HEK293T (cell line): Measurements from ENCODE around the gene PAWR.
"Not testable (repeated sequence)": the region's sequence is repeated elsewhere in the genome, so short reads cannot be mapped to it uniquely, and the experiment has no call there.

Experiments
- CTCF ChIA-PET: fragments of 350-600 bp; formaldehyde crosslinking; extraction: SDS; loops from one replicate; lab custom pipeline; 2021; ENCODE audit warnings: antibody characterized with exemption, inconsistent platforms; lab: Yijun Ruan, JAX
- POLR2A ChIA-PET: fragments of 350-600 bp; formaldehyde crosslinking; extraction: SDS; loops from one replicate; lab custom pipeline; 2020; ENCODE audit warnings: antibody characterized with exemption, inconsistent platforms; lab: Yijun Ruan, JAX
- DNase-seq: peaks from one replicate; pipeline ENCODE4 v3.0.0; 2012; ENCODE audit warnings: mixed read lengths; ENCODE audit errors: extremely low spot score
- ARNT ChIP-seq: fragments of 450-650 bp; IDR thresholded peaks from 2 replicates; pipeline ENCODE4 v1.6.1; 2017; ENCODE audit warnings: mild to moderate bottlenecking
- BHLHE40 ChIP-seq: fragments of 450-650 bp; IDR thresholded peaks from 2 replicates; pipeline ENCODE4 v1.6.1; 2016; ENCODE audit warnings: mild to moderate bottlenecking, moderate library complexity, borderline replicate concordance
- CTBP1 ChIP-seq: fragments of 450-650 bp; IDR thresholded peaks from 2 replicates; pipeline ENCODE4 v1.6.1; 2016; ENCODE audit warnings: borderline replicate concordance
- ELF4 ChIP-seq: fragments of 450-650 bp; IDR thresholded peaks from 2 replicates; pipeline ENCODE4 v1.6.1; 2017; ENCODE audit warnings: antibody characterized with exemption
- FOXA1 ChIP-seq: fragments of 450-650 bp; IDR thresholded peaks from 2 replicates; pipeline ENCODE4 v1.6.1; 2016; ENCODE audit warnings: mild to moderate bottlenecking
- FOXK2 ChIP-seq: fragments of 450-650 bp; IDR thresholded peaks from 2 replicates; pipeline ENCODE4 v1.6.1; 2016; ENCODE audit warnings: mild to moderate bottlenecking
- FOXM1 ChIP-seq: fragments of 450-650 bp; IDR thresholded peaks from 2 replicates; pipeline ENCODE4 v1.6.1; 2017; ENCODE audit warnings: mild to moderate bottlenecking, borderline replicate concordance
- HDGF ChIP-seq: fragments of 450-650 bp; IDR thresholded peaks from 2 replicates; pipeline ENCODE4 v1.6.1; 2017; ENCODE audit warnings: antibody characterized with exemption, borderline replicate concordance
- L3MBTL2 ChIP-seq: fragments of 450-650 bp; conservative IDR thresholded peaks from 2 replicates; pipeline ENCODE4 v1.6.1; 2016; ENCODE audit warnings: mild to moderate bottlenecking
- LEF1 ChIP-seq: fragments of 450-650 bp; IDR thresholded peaks from 2 replicates; pipeline ENCODE4 v1.6.1; 2017; ENCODE audit warnings: mild to moderate bottlenecking, borderline replicate concordance
- NFRKB ChIP-seq: fragments of 450-650 bp; IDR thresholded peaks from 2 replicates; pipeline ENCODE4 v1.6.1; 2016; ENCODE audit warnings: mild to moderate bottlenecking, moderate library complexity
- SP1 ChIP-seq: fragments of 450-650 bp; IDR thresholded peaks from 2 replicates; pipeline ENCODE4 v1.6.1; 2017
- SUZ12 ChIP-seq: fragments of 450-650 bp; IDR thresholded peaks from 2 replicates; pipeline ENCODE4 v1.6.1; 2016; ENCODE audit warnings: mild to moderate bottlenecking
- TARDBP ChIP-seq: fragments of 450-650 bp; IDR thresholded peaks from 2 replicates; pipeline ENCODE4 v1.6.1; 2016
- ZNF384 ChIP-seq: fragments of 450-650 bp; IDR thresholded peaks from 2 replicates; pipeline ENCODE4 v1.6.1; 2016
- TF ChIP-seq, protein P1 (sequence below): fragments of 450-650 bp; IDR thresholded peaks from 2 replicates; pipeline ENCODE4 v1.6.1; 2016

PAWR gene

DNA sequence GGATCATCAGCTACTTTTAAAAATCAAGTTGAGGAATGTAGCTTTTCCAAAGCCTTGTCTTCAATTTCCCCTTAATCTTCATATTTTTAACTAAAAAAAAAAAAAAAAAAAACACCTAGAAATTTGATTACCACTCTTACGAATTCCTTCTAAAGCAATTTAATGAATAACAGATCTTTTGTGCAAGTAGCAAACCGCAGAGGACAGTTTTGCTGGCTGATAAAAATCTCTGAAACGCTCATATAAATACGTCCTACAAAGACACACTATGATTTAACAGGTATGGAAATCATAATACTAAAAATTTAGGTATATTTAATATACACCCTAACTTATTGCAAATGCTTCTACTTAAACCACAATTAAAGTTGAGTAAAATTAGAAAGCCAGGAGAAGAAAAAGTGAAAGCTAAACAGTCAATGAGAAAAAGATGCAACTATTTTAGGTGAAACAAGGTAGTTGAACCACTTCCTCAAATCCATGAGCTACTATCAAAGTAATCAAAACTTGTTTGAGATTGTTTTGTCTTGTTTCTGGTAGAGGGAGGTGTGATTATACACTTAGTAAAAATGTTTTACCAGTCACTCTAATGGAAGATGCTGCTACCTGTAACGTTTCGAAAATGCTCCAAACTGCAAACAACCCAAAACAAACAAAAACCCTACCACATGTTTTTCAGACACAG, 2.2 kb downstream of the PAWR start:
- TF ChIP-seq ZNF384: no peak
- no peak for TF ChIP-seq L3MBTL2
- no peak for TF ChIP-seq NFRKB
- no peak for TF ChIP-seq BHLHE40

DNA sequence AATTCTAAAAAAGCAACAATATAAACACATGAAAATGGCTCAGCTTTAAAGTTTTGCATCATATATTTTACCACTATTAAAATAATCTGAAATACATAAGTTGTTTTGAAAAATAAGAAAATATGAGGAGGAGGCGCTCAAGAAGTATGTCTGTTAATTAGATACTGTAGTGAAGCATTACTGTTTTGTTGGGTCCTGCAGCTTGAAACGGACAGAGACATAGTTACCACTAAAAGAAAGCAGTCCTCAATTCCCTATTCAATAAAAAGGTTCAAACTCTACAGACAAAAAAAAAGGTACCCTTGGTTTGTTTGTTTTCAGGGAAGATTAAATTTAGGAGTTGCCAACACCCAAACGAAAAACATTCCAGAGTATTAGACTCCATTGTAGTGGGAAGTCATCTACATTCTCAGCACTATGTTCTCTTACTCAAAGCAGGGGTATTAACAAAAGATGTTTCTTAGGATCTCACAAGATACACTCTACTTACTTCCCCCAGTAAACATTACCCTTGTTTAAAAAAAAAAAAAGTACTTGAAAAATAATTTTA, 3.0 kb downstream of the PAWR start:
- ChIA-PET CTCF (interaction anchor here (0.7 kb wide), 1 partner anchor 175 kb away, joined by 6 read pairs; no protein-coding TSS in a partner anchor), POLR2A (no interaction called here)
- no peak for DNase-seq
- TF ChIP-seq BHLHE40: no peak
- TF ChIP-seq HDGF: no peak
- TF ChIP-seq FOXK2: no peak
- no peak for TF ChIP-seq CTBP1
- TF ChIP-seq, protein P1, sequence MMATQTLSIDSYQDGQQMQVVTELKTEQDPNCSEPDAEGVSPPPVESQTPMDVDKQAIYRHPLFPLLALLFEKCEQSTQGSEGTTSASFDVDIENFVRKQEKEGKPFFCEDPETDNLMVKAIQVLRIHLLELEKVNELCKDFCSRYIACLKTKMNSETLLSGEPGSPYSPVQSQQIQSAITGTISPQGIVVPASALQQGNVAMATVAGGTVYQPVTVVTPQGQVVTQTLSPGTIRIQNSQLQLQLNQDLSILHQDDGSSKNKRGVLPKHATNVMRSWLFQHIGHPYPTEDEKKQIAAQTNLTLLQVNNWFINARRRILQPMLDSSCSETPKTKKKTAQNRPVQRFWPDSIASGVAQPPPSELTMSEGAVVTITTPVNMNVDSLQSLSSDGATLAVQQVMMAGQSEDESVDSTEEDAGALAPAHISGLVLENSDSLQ: no peak
- TF ChIP-seq LEF1: no peak

More for the DNA sequence above, 2.2 kb downstream of the PAWR start:
- DNase-seq: no peak
- ChIA-PET POLR2A (interaction anchor here (1.4 kb wide), 2 partner anchors 9 to 43 kb away, joined by 3 to 4 read pairs; no protein-coding TSS in a partner anchor), CTCF (interaction anchor here (0.7 kb wide), 1 partner anchor 176 kb away, joined by 6 read pairs; no protein-coding TSS in a partner anchor)

DNA sequence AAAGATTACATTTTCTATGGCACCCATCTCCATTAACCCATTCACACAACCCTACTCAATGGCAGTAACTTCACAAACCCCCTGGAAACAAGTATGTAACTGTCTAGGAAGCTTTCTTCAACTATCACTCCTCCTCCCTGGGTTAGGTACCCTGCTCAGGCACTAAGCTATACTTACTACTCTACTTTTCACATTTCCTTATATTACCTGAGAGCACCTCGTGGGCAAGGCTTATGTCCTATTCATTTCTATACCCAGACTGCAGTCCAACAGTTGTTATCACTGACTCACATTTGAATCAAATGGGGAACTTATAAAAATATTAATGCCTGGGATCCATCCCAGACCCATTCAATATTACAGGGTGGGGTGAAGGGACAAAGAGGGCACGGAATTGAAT, 4.6 kb downstream of the PAWR start:
- POLR2A ChIA-PET: no interaction called here
- no peak for TF ChIP-seq FOXA1
- TF ChIP-seq TARDBP: no peak
- no peak for TF ChIP-seq ELF4
- TF ChIP-seq, protein P1: no peak
- no peak for TF ChIP-seq FOXK2
- no peak for TF ChIP-seq NFRKB
- DNase-seq: no peak
- CTCF ChIA-PET: no interaction called here

DNA sequence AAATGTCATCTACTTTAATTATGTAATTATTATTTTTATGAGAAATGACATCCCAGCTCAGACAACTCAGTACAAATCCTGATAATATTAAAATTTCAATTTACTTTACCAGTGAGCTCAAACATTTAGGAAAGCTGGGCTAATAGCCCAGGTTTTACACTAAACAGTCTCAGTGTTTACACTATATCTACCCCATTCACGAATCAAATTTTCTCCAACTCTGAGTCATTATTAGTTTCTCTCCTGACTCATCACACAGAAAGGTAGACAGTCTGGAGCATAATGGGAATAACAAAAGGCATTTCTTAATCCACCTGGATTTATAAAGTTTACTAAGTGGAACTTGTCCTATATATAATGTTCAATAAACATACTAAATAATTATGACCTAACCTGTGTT, 5.7 kb downstream of the PAWR start:
- ChIA-PET CTCF (no interaction called here), POLR2A (no interaction called here)
- DNase-seq: no peak
- TF ChIP-seq BHLHE40 (no peak), SUZ12 (no peak), CTBP1 (no peak), L3MBTL2 (no peak), FOXM1 (no peak), ZNF384 (no peak), LEF1 (no peak)

DNA sequence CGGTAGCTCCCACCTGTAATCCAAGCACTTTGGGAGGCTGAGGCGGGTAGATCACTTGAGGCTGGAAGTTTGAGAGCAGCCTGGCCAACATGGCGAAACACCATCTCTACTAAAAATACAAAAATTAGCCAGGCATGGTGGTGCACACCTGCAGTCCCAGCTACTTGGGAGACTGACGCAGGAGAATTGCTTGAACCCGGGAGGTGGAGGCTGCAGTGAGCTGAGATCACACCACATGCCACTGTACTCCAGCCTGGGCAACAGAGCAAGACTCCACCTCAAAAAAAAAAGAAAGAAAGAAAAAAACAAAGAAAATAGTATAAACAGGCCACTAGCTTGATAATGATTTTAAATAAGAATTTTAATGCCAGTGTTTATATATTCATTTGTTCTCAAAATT, 6.4 kb downstream of the PAWR start:
- POLR2A ChIA-PET, DNase-seq, CTCF ChIA-PET: not testable (repeated sequence)

DNA sequence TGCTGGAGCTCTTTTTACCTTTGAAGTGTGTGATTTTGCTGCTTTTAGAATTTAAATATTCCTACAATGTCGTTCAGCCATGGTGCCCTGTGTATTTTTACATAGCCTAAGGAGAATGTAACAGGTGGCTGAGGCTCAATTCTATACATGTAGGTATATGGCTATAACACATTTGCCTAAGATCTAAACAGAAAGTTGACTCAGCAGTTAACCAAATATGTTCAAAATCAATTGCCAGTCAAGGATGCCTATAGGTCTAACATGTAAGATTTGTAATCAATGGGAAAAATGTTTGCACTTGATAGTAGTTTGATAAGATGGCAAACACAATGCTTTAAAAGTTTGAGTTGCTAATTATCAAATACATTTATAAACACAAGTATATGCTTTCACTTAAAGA, 8.2 kb downstream of the PAWR start:
- no peak for TF ChIP-seq CTBP1
- TF ChIP-seq, protein P1: no peak
- TF ChIP-seq SP1: no peak
- no peak for TF ChIP-seq ARNT
- TF ChIP-seq FOXM1: no peak
- no peak for TF ChIP-seq HDGF
- TF ChIP-seq FOXA1: no peak
- no peak for TF ChIP-seq BHLHE40
- TF ChIP-seq SUZ12: no peak
- no peak for TF ChIP-seq LEF1
- TF ChIP-seq ELF4: no peak
- TF ChIP-seq TARDBP: no peak
- no peak for TF ChIP-seq ZNF384
- no peak for TF ChIP-seq FOXK2
- ChIA-PET CTCF (interaction anchor here (0.6 kb wide), 1 partner anchor 23 kb away, joined by 5 read pairs; no protein-coding TSS in a partner anchor), POLR2A (no interaction called here)
- DNase-seq: no peak

DNA sequence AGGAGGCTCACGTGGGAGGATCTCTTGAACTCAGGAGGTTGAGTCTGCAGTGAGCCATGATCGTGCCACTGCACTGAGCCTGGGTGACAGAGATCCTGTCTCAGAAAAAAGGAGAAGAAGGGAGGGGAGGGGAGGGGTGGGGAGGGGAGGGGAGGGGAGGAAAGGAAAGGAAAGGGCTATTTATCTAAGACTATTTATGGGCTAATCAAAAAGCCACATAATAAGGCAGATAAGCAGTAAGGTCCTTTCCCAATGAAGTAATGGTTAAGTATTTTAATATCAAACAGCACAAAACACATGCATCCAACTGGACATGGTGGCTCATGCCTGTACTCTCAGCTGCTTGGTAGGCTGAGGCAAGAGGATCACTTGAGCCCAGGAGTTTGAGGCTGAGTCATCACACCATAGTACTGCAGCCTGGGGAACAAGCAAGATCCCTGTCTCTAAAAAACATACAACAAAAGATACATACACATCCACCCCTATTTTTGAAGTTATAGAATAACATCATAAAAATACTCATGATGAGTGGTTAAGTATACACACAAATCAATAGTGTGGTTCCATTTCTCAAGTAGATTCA, 9.7 kb downstream of the PAWR start:
- TF ChIP-seq FOXM1: no peak
- no peak for TF ChIP-seq SUZ12
- no peak for TF ChIP-seq HDGF
- TF ChIP-seq CTBP1: no peak
- no peak for TF ChIP-seq FOXK2
- POLR2A ChIA-PET: interaction anchor here (0.7 to 0.9 kb wide), 2 partner anchors 10 to 40 kb away, joined by 3 read pairs; partner anchors contain the start of gene PAWR
- DNase-seq: no peak
- CTCF ChIA-PET: no interaction called here
